Smooth muscle cell (in vitro differentiated cells): ENCODE data around the gene RSL24D1. TPM values are rescaled to one million over a fixed set of nuclear protein-coding genes. Genes with fewer than 3 reads are reported as not detected.

Experiments
- DNase-seq: peaks from one replicate; lab custom pipeline; 2025; ENCODE audit not compliant: unreplicated experiment; lab: John Stamatoyannopoulos, UW
- H2AFZ ChIP-seq: fragments of 200-600 bp; sonication (generic); 2 replicates; pipeline ENCODE4 v1.6.0; 2016; ENCODE audit warnings: antibody characterized with exemption, low read depth, mild to moderate bottlenecking
- H3F3A ChIP-seq: fragments of 200-600 bp; sonication (generic); 2 replicates; pipeline ENCODE4 v1.6.0; 2017; ENCODE audit warnings: antibody characterized with exemption, low read depth
- H3K27ac ChIP-seq: fragments of 200-600 bp; sonication (generic); 2 replicates; pipeline ENCODE4 v1.5.1; 2016; ENCODE audit warnings: low read depth, mild to moderate bottlenecking
- H3K27me3 ChIP-seq: fragments of 200-600 bp; sonication (generic); 2 replicates; pipeline ENCODE4 v1.6.1; 2016; ENCODE audit warnings: low read depth, mild to moderate bottlenecking
- H3K36me3 ChIP-seq: fragments of 200-600 bp; sonication (generic); 2 replicates; pipeline ENCODE4 v1.5.1; 2016; ENCODE audit warnings: low read depth
- H3K4me1 ChIP-seq: fragments of 200-600 bp; sonication (generic); 2 replicates; pipeline ENCODE4 v1.5.1; 2016; ENCODE audit warnings: low read depth
- H3K4me2 ChIP-seq: fragments of 200-600 bp; sonication (generic); 2 replicates; pipeline ENCODE4 v1.6.0; 2016; ENCODE audit warnings: mild to moderate bottlenecking
- H3K4me3 ChIP-seq: fragments of 200-600 bp; sonication (generic); 2 replicates; pipeline ENCODE4 v1.5.1; 2016; ENCODE audit warnings: mild to moderate bottlenecking
- H3K79me2 ChIP-seq: fragments of 200-600 bp; sonication (generic); 2 replicates; pipeline ENCODE4 v1.6.0; 2016; ENCODE audit warnings: low read depth, mild to moderate bottlenecking
- H3K9ac ChIP-seq: fragments of 200-600 bp; sonication (generic); 2 replicates; pipeline ENCODE4 v1.6.0; 2016; ENCODE audit warnings: low read depth
- H3K9me3 ChIP-seq: fragments of 200-600 bp; sonication (generic); replicated peaks from 2 replicates; pipeline ENCODE4 v1.5.1; 2016; ENCODE audit warnings: low read depth
- H4K20me1 ChIP-seq: fragments of 200-600 bp; sonication (generic); 2 replicates; pipeline ENCODE4 v1.6.0; 2016; ENCODE audit warnings: low read depth
- CTCF ChIP-seq: fragments of 200-600 bp; sonication (generic); IDR thresholded peaks from 2 replicates; pipeline ENCODE4 v1.5.1; 2017; ENCODE audit warnings: borderline replicate concordance, mild to moderate bottlenecking, antibody characterized with exemption; ENCODE audit not compliant: insufficient read depth, poor library complexity, severe bottlenecking
- WGBS: methylation state at CpG from one replicate; pipeline ENCODE4 v1.1.7; 2016; ENCODE audit warnings: low lambda C conversion rate; 5-methylcytosine and 5-hydroxymethylcytosine counted together
- polyA plus RNA-seq: library from polyadenylated mRNA; unstranded; fragments of >200 nt; fragmentation: Nextera tagmentation; extraction: Ambion mirVana; gene quantifications from 2 replicates; pipeline ENCODE4 v1.2.1, GENCODE V29; 2016
- total RNA-seq: library from RNA; depleted of rRNA; stranded (reverse); fragments of >200 nt; gene quantifications from 2 replicates; pipeline ENCODE4 v1.2.3, GENCODE V29; 2014

Gene RSL24D1
- total and polyA plus RNA-seq, 2 experiments from 2014 or later, result 45.5 to 76.9 TPM

DNA sequence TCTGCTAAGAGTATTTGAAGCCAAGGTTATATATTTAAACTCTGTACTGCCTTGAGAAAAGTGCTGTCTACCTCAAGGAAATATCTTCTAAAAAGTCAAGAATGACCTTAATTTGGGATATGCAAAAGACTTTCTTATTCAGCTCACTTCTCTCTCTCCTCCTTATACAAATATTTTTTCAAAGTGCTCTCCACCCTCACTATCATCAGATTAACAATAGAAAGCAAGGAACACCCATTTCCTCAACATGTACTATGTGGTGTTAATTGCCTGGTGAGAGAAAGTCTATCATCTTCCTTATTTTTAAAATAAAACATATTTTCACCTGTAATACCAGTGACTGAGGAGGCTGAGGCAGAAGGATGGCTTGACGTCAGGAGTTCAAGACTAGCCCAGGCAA lies 44.4 kb upstream of the RSL24D1 start:
- no peak for TF ChIP-seq CTCF
- H3K4me3 ChIP-seq, result no peak overlapping the region
- 100% methylated on average over 1 of the region's 1 CpG for WGBS

GRCh38 chr15:55240125-55240760 lies 43.5 kb upstream of the RSL24D1 start:
- Histone ChIP-seq H2AFZ (no peak overlapping the region), H3K9me3 (no peaks in the 10 kb centered on the region), H3K4me3 (no peak overlapping the region), H3F3A (no peaks in the 10 kb centered on the region), H3K27ac (no peak overlapping the region), H3K4me1 (no peaks in the 10 kb centered on the region), H3K27me3 (no peaks in the 10 kb centered on the region), H3K9ac (no peak overlapping the region), H4K20me1 (no peaks in the 10 kb centered on the region), H3K79me2 (no peaks in the 10 kb centered on the region), H3K4me2 (no peak overlapping the region), H3K36me3 (no peaks in the 10 kb centered on the region)
- no peak for DNase-seq
- 95% methylated on average over 3 of the region's 3 CpGs for WGBS
- TF ChIP-seq CTCF, result no peak

More for the DNA sequence above, 44.4 kb upstream of the RSL24D1 start:
- Histone ChIP-seq H3K27me3 (no peaks in the 10 kb centered on the region), H3K79me2 (no peaks in the 10 kb centered on the region), H3K9ac (no peak overlapping the region), H3K36me3 (no peaks in the 10 kb centered on the region), H3F3A (no peaks in the 10 kb centered on the region), H2AFZ (no peak overlapping the region), H3K27ac (no peak overlapping the region), H3K9me3 (no peaks in the 10 kb centered on the region), H3K4me1 (no peaks in the 10 kb centered on the region), H4K20me1 (no peaks in the 10 kb centered on the region), H3K4me2 (no peak overlapping the region)
- DNase-seq, result no peak

DNA sequence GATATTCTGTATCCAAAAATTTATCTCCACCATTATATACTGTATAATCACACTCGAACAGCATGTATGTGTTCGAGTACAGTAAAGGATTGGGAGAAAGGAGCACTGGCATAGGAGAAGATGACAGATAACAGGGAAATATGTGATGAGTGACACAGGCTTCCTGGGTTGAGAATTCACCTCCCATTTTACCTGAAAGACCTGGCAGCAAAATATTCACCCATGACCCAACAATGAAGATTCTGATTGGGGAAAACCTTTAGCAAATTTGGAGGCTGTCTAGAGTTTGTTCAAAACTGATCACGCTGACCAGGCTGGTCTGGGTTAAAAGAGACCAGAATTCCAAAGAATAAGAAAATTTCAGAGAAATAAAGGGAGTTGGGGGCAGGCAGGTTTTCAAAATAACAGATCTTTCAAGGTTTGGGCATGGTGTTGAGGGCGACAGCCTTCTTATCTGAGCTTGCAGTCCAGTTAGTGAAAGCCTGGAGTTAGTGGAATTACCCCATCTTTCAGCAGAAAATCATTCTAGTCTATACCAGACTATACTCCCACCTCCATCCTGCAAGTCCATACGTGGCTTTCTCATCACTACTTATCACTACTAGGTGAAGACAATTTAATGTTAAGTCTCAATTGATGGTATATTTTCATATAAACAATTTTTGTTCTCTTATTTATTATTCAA lies 42.8 kb upstream of the RSL24D1 start:
- H3K27me3 ChIP-seq, result no peaks in the 10 kb centered on the region
- no peaks in the 10 kb centered on the region for H3F3A ChIP-seq
- H3K4me3 ChIP-seq, result no peak overlapping the region
- no peaks in the 10 kb centered on the region for H3K36me3 ChIP-seq
- no peak for TF ChIP-seq CTCF
- no peak overlapping the region for H3K4me2 ChIP-seq
- no peak overlapping the region for H2AFZ ChIP-seq
- no peaks in the 10 kb centered on the region for H3K79me2 ChIP-seq
- H3K27ac ChIP-seq, result no peak overlapping the region
- H3K9ac ChIP-seq, result no peak overlapping the region
- H3K9me3 ChIP-seq, result no peaks in the 10 kb centered on the region
- H3K4me1 ChIP-seq, result no peaks in the 10 kb centered on the region
- no peaks in the 10 kb centered on the region for H4K20me1 ChIP-seq
- no peak for DNase-seq
- WGBS, result 87% methylated on average over 5 of the region's 5 CpGs

DNA sequence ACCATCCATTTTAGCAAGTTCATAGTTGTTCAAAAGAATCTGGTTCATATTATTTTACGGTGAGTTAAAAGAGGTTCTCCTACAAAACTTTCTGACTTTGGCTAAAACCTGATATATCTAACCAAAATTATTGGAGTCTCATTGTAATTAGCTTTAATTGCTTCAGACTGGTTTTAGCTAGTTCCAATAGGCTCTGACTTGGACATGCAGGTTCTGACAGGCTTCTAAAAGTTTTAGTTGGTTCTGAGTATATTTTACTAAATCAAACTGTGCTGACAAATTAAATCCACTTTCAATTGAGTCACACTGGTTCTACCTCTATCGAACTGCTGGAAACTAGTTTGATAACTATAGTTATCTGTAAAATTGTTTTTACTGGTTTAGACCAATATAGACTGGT lies 42.1 kb upstream of the RSL24D1 start:
- H3K9ac ChIP-seq, result no peak overlapping the region
- no peaks in the 10 kb centered on the region for H3K9me3 ChIP-seq
- H3K36me3 ChIP-seq, result no peaks in the 10 kb centered on the region
- 91% methylated on average over 2 of the region's 2 CpGs for WGBS
- H3K27me3 ChIP-seq, result no peaks in the 10 kb centered on the region
- no peak overlapping the region for H3K27ac ChIP-seq
- H4K20me1 ChIP-seq, result no peaks in the 10 kb centered on the region
- no peaks in the 10 kb centered on the region for H3K79me2 ChIP-seq
- H3K4me2 ChIP-seq, result no peak overlapping the region
- no peaks in the 10 kb centered on the region for H3F3A ChIP-seq
- TF ChIP-seq CTCF, result no peak
- DNase-seq, result no peak
- no peak overlapping the region for H2AFZ ChIP-seq
- no peaks in the 10 kb centered on the region for H3K4me1 ChIP-seq
- H3K4me3 ChIP-seq, result no peak overlapping the region
